Hepatocyte (in vitro differentiated cells): Measurements from ENCODE around the gene TLR9. TPM values are rescaled to one million over a fixed set of nuclear protein-coding genes. Genes with fewer than 3 reads are reported as not detected.

Experiments
- DNase-seq: peaks from one replicate; pipeline ENCODE4 v3.0.0-alpha.2; 2016; ENCODE audit warnings: low spot score
- H2AFZ ChIP-seq: fragments of 200-600 bp; sonication (generic); 2 replicates; pipeline ENCODE4 v1.6.0; 2016; ENCODE audit warnings: antibody characterized with exemption, mild to moderate bottlenecking
- H3K27ac ChIP-seq: fragments of 200-600 bp; sonication (generic); 2 replicates; pipeline ENCODE4 v1.5.1; 2016; ENCODE audit warnings: mild to moderate bottlenecking
- H3K27me3 ChIP-seq: fragments of 200-600 bp; sonication (generic); 2 replicates; pipeline ENCODE4 v1.6.1; 2016
- H3K36me3 ChIP-seq: fragments of 200-600 bp; sonication (generic); replicated peaks from 2 replicates; pipeline ENCODE4 v1.5.1; 2016; ENCODE audit warnings: low read depth; ENCODE audit not compliant: insufficient read depth
- H3K4me1 ChIP-seq: fragments of 200-600 bp; sonication (generic); 2 replicates; pipeline ENCODE4 v1.5.1; 2016; ENCODE audit warnings: mild to moderate bottlenecking, moderate library complexity; ENCODE audit not compliant: insufficient read depth
- H3K4me2 ChIP-seq: fragments of 200-600 bp; sonication (generic); 2 replicates; pipeline ENCODE4 v1.6.0; 2016
- H3K4me3 ChIP-seq: fragments of 200-600 bp; sonication (generic); 2 replicates; pipeline ENCODE4 v1.5.1; 2016; ENCODE audit warnings: mild to moderate bottlenecking
- H3K79me2 ChIP-seq: fragments of 200-600 bp; sonication (generic); 2 replicates; pipeline ENCODE4 v1.6.0; 2017; ENCODE audit warnings: mild to moderate bottlenecking
- H3K9me2 ChIP-seq: fragments of 200-600 bp; sonication (generic); replicated peaks from 2 replicates; pipeline ENCODE4 v1.6.0; 2017; ENCODE audit warnings: mild to moderate bottlenecking; ENCODE audit not compliant: insufficient read depth
- H3K9me3 ChIP-seq: fragments of 200-600 bp; sonication (generic); 2 replicates; pipeline ENCODE4 v1.5.1; 2016; ENCODE audit warnings: low read depth, mild to moderate bottlenecking
- H4K20me1 ChIP-seq: fragments of 200-600 bp; sonication (generic); 2 replicates; pipeline ENCODE4 v1.6.0; 2016; ENCODE audit warnings: mild to moderate bottlenecking; ENCODE audit not compliant: insufficient read depth, poor library complexity, severe bottlenecking
- EZH2 ChIP-seq: fragments of 200-600 bp; sonication (generic); IDR thresholded peaks from 2 replicates; pipeline ENCODE4 v1.6.1; 2016; ENCODE audit warnings: antibody characterized with exemption, mild to moderate bottlenecking, borderline replicate concordance
- EZH2phosphoT487 ChIP-seq: fragments of 200-600 bp; sonication (generic); IDR thresholded peaks from one replicate; pipeline ENCODE4 v1.6.1; 2018; ENCODE audit warnings: antibody characterized with exemption, mild to moderate bottlenecking, low read depth, moderate library complexity; ENCODE audit not compliant: unreplicated experiment, severe bottlenecking
- WGBS: methylation state at CpG from one replicate; pipeline ENCODE4 v1.1.6; 2016; ENCODE audit warnings: low lambda C conversion rate; ENCODE audit errors: missing lambda C conversion rate; 5-methylcytosine and 5-hydroxymethylcytosine counted together
- polyA plus RNA-seq: library from polyadenylated mRNA; unstranded; fragments of >200 nt; fragmentation: Nextera tagmentation; extraction: Ambion mirVana; gene quantifications from 2 replicates; pipeline ENCODE4 v1.2.1, GENCODE V29; 2016
- total RNA-seq: library from RNA; depleted of rRNA; stranded (reverse); fragments of >200 nt; gene quantifications from 2 replicates; pipeline ENCODE4 v1.2.3, GENCODE V29; 2014
- TF ChIP-seq, protein P1 (sequence below): fragments of 200-600 bp; sonication (generic); IDR thresholded peaks from 2 replicates; pipeline ENCODE4 v1.5.1; 2016; ENCODE audit warnings: antibody characterized with exemption, mild to moderate bottlenecking; ENCODE audit not compliant: poor library complexity

TLR9 gene
- total and polyA plus RNA-seq, 2 experiments from 2014 or later, result not detected

- WGBS, result 65% methylated on average over 7 of the region's 7 CpGs
- Histone ChIP-seq H3K27me3 (no peaks in the 10 kb centered on the region), H3K4me2 (no peak overlapping the region), H3K36me3 (no peaks in the 10 kb centered on the region), H3K9me3 (no peaks in the 10 kb centered on the region), H4K20me1 (no peaks in the 10 kb centered on the region), H3K4me1 (peaks cover 10% of the 10 kb centered on the region), H3K4me3 (no peak overlapping the region), H3K27ac (no peak overlapping the region), H3K9me2 (no peaks in the 10 kb centered on the region), H2AFZ (no peak overlapping the region), H3K79me2 (no peaks in the 10 kb centered on the region)
- TF ChIP-seq, protein P1, sequence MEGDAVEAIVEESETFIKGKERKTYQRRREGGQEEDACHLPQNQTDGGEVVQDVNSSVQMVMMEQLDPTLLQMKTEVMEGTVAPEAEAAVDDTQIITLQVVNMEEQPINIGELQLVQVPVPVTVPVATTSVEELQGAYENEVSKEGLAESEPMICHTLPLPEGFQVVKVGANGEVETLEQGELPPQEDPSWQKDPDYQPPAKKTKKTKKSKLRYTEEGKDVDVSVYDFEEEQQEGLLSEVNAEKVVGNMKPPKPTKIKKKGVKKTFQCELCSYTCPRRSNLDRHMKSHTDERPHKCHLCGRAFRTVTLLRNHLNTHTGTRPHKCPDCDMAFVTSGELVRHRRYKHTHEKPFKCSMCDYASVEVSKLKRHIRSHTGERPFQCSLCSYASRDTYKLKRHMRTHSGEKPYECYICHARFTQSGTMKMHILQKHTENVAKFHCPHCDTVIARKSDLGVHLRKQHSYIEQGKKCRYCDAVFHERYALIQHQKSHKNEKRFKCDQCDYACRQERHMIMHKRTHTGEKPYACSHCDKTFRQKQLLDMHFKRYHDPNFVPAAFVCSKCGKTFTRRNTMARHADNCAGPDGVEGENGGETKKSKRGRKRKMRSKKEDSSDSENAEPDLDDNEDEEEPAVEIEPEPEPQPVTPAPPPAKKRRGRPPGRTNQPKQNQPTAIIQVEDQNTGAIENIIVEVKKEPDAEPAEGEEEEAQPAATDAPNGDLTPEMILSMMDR, result no peak
- TF ChIP-seq EZH2phosphoT487 (no peak), EZH2 (no peak)
- DNase-seq, result no peak
Observed at GRCh38 chr3:52183786-52184445, 41.5 kb downstream of the TLR9 start.

DNA sequence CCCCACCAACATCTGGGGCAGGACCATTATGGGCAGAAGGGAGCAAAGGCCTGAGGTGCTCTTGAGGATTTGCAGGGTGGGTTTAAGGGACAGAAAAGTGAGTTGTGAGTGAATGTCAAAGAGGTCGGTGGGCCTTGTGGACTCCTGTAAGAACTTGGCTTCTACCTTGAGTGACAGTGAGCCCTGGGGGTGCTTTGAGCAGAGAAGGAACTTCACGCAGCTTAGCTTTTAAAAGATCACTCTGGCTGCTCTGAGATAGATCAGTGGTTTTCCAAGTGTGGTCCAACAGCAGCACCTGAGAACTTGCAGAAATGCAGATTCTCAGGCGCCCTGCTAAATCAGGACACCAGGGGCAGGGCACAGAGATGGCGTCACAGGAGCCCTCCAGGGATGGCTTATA, 42.8 kb downstream of the TLR9 start:
- no peak for TF ChIP-seq EZH2phosphoT487
- no peak for TF ChIP-seq EZH2
- TF ChIP-seq, protein P1, result no peak
- DNase-seq, result no peak
- Histone ChIP-seq H3K4me1 (peaks cover 10% of the 10 kb centered on the region), H3K36me3 (no peaks in the 10 kb centered on the region), H3K4me3 (no peak overlapping the region), H3K27ac (no peak overlapping the region), H4K20me1 (no peaks in the 10 kb centered on the region), H3K27me3 (no peaks in the 10 kb centered on the region), H2AFZ (no peak overlapping the region), H3K9me2 (no peaks in the 10 kb centered on the region), H3K9me3 (no peaks in the 10 kb centered on the region), H3K4me2 (no peak overlapping the region), H3K79me2 (no peaks in the 10 kb centered on the region)
- WGBS, result 86% methylated on average over 4 of the region's 4 CpGs

DNA sequence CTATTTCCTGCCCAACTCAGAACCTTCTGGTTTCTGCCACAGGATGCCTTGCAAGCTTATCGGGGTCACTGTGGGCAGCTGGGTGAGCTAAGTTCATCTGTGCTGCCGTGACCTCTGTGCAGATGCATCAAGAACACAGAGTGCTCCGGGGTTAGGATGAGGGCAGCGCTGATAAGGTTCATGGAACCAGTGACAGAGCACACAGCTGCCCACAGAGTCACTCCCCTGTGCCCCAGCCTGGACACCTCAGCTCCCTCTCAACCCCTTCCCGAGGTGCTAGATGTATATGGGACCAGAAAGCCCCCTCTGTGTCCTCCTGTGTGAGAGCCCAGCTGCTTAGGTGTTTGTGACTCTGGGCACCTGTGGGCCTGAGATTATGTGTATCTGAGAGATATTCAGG, 43.2 kb downstream of the TLR9 start:
- Histone ChIP-seq H3K79me2 (no peaks in the 10 kb centered on the region), H3K36me3 (no peaks in the 10 kb centered on the region), H3K27ac (no peak overlapping the region), H3K4me1 (peaks cover 10% of the 10 kb centered on the region), H2AFZ (no peak overlapping the region), H3K4me2 (no peak overlapping the region), H3K9me2 (no peaks in the 10 kb centered on the region), H3K4me3 (no peak overlapping the region), H3K27me3 (no peaks in the 10 kb centered on the region), H3K9me3 (no peaks in the 10 kb centered on the region), H4K20me1 (no peaks in the 10 kb centered on the region)
- 73% methylated on average over 5 of the region's 5 CpGs for WGBS
- no peak for TF ChIP-seq EZH2
- TF ChIP-seq EZH2phosphoT487, result no peak
- TF ChIP-seq, protein P1, result no peak
- DNase-seq, result no peak

DNA sequence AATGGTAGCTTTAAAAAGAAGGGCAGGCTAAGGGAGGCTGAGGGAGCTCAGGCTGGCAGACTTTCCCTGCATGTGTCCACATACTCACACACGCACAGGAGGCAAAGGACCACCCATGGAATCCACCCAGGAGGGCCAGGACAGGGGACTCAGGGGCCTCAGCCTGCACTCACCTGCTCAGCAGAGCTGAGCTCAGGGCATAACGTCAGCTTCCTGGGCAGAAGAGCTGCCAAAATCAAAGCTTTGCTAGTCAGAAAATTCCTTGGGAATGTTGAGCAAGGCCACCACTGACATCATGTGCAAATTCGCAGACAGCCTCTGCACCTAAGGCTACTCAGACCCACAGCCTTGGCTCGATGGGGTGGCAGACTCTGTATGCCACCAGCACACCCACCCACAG, 43.9 kb downstream of the TLR9 start:
- Histone ChIP-seq H2AFZ (no peak overlapping the region), H4K20me1 (no peaks in the 10 kb centered on the region), H3K9me3 (no peaks in the 10 kb centered on the region), H3K79me2 (no peaks in the 10 kb centered on the region), H3K27me3 (no peaks in the 10 kb centered on the region), H3K36me3 (no peaks in the 10 kb centered on the region), H3K4me1 (peaks cover 10% of the 10 kb centered on the region), H3K4me3 (no peak overlapping the region), H3K9me2 (no peaks in the 10 kb centered on the region), H3K4me2 (no peak overlapping the region), H3K27ac (no peak overlapping the region)
- no peak for DNase-seq
- no peak for TF ChIP-seq EZH2phosphoT487
- TF ChIP-seq EZH2, result no peak
- TF ChIP-seq, protein P1, result no peak
- WGBS, result 75% methylated on average over 4 of the region's 4 CpGs
